NCI-H510A treated with DMSO at 0.1 percent for 48 hours (cell line): ENCODE measurements around the gene SKIC8.

Experiments
- DNase-seq: peaks from one replicate; lab custom pipeline; 2025; lab: John Stamatoyannopoulos, UW

The SKIC8 gene

GRCh38 chr15:78299101-78299930 is at the start of gene SKIC8:
SKIC8 (minus strand) TSS chr15:78299609; CDS start chr15:78295686, 3,923 bp downstream.
- DNase-seq: peak; percentile 84

DNA sequence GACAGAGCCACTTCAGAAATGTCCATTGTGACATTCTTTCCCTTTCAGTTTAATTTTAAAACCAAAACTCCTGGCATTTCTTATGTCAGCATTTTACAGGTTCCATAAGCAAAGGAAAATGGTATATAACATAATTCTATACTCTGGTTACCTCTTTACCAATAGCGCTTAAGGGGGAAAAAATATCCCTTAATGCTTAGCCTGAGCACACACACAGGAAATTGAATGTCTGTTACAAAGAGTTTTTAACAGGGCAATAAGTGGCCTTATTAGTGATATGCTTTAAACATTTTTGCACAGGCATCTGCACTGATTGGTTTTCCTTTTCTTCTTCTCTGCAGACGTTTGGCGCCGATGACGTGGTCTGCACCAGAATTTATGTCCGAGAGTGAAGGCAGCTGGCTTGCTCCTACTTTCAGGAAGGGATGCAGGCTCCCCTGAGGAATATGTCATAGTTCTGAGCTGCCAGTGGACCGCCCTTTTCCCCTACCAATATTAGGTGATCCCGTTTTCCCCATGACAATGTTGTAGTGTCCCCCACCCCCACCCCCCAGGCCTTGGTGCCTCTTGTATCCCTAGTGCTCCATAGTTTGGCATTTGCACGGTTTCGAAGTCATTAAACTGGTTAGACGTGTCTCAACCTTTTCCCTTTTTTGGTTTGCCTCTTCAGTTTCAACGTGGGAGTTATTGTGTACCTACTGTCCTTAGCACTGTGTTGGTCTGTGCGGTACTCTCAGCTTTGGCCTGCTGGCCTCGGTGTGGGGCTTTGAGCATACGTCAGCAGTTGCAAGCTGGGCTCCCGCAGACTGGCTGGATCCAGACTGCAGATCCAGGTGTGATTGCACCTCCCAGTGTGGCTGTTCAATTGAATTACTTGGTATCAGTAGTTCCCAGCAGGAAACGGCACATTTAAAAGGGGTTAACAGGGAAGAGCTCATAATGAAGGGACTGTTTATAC is 48.5 kb upstream of the SKIC8 start:
- DNase-seq: peak; percentile 85

- no peak for DNase-seq
Measured at GRCh38 chr15:78345396-78346125, 46.2 kb upstream of the SKIC8 start.

- no peak for DNase-seq
Measured at GRCh38 chr15:78343276-78344060, 44.1 kb upstream of the SKIC8 start.

DNA sequence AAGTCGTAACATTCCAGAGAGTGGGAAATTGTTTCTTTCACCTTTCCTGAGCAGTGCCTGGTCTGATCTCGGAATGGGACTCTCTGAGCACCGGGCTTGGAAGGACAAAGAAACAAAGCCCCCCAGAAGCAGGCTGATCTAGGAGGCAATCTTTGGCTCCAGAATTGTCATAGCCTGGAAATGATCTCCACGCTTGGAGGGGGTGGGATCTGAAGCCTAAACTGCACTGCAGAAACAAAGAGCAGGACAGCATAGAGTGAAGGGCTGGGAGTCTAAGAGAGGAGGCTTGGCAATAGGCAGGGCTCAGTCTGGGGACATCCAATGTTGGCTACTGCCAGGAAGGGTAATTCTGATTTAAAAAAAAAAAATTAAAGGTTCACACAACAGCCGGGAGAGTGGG is 42.6 kb upstream of the SKIC8 start:
- no peak for DNase-seq

- no peak for DNase-seq
Measured at GRCh38 chr15:78341057-78341987, 41.9 kb upstream of the SKIC8 start.

- DNase-seq: no peak
Measured at GRCh38 chr15:78340231-78341056, 41.0 kb upstream of the SKIC8 start, which contains the start of gene CRABP1. CRABP1 (plus strand) TSS chr15:78340353; CDS start chr15:78340429, 76 bp downstream.

GRCh38 chr15:78339559-78339958 is 40.1 kb upstream of the SKIC8 start:
- DNase-seq: no peak

- DNase-seq: no peak
Measured at GRCh38 chr15:78338781-78339180, 39.4 kb upstream of the SKIC8 start.

DNA sequence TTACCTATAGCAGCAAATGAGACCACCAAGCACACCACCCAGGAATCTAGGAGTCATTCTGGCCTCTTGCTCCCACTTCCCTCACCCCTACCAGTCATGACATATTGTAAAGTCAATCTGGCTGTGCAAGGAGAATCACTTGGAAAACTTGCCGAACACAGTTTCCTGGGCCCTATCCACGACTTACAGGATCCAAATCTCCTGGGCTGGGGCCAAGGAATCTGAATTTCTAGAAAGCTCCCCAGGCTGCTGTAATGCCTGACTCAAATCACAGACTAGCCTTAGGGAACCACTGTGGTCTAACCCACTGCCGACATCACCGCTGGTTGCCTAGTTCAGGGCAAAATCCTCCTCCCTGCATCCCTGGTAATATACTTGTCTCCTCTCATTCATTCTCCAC is 36.6 kb upstream of the SKIC8 start:
- DNase-seq: no peak

DNA sequence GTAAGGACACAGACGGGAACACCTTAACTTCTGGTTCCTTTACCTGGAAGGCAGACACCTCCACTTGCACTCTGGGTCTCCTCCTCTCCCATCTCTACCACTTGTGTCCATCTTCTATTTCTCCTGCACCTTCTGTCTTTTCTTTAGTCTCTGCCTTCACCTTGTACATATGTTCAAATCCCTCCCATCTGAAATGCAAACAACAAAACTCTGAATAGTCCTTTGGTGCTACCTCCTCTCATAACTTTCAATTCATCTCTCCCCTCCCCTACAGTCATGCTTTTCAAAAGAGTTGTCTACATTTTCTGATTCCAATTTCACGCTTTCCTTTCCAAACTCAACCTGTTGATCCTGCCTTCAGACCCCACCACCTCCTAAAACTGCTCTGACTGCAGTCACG is 35.4 kb upstream of the SKIC8 start:
- DNase-seq: no peak

GRCh38 chr15:78329625-78330024 is 30.2 kb upstream of the SKIC8 start:
- no peak for DNase-seq

DNA sequence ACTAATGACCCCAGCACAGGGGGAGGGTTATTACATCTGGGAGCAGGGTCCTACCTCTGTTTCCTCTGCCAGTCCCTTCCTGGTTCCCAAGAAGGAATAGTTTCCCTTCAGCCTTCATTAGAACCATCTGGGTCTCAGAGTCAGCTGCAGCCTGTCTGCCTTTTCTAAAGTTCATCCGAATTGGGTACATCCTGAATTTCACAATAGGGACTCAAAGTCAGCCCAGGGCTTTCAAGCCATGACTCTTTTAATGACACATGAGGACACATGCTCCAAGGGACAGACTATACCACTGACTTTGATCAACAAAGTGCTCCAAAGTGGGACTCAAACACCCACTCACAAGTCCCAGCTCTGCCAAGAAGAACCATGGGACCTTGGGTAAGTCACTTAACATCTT is 28.1 kb upstream of the SKIC8 start:
- DNase-seq: no peak

GRCh38 chr15:78325092-78325843 is 25.9 kb upstream of the SKIC8 start:
- DNase-seq: no peak

DNA sequence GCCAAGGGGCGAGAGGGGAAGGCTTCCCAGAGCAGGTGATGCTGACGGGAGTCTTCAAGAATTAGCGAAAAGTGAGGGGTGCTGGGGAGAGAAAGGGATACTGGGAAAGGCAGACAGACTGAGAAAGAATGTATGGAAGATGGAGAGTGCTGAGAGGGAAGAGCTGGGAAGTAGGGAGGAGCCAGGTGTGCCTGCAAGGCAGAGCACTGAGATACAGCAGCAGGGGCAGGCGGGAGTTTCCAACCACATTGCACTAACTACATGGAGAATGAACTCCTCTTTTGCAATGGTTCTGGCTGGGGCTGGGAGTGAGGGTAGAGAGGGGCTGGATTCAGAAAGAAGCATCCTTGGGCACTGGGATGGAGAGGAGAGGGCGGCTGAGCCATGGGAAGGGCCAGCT is 24.7 kb upstream of the SKIC8 start:
- no peak for DNase-seq

- no peak for DNase-seq
Measured at GRCh38 chr15:78323693-78324092, 24.3 kb upstream of the SKIC8 start.

DNA sequence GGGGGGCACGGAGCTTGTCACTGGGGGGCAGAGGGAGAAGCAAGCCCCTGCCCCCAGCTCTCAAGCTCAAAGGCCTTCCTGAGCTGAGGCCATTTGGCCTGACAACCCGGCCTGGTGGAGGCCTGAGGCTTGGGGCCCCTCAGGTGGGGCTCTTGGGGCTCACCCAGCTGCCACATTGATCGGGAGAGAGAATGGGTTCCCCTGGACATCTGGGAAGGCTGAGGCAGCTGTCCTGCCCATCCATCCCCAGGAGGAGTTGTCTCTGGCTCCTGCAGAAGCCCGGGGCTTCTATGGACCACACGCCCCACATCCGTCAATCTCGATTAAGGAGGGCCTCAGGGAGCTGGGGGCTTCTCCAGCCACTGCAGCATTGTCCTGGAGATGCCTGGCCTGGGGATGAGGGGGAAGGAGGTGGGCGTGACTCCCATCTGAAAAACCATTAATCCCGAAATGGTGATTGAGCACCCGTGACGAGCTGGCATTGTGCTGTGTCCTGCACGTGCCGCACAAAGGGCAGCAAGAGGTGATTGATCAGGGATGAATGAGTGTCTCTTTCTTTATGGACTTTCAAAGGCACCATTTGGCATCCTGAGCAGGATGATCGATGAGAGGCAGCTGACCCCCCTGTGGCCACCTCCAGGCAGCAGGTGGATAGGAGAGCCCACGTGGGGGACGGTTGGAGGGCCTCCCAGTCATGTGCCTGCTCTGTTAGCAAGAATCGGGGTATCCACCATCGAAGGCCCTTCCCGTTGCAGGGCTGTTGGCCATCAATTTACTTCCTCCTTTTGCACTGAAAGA is 23.5 kb upstream of the SKIC8 start:
- no peak for DNase-seq

DNA sequence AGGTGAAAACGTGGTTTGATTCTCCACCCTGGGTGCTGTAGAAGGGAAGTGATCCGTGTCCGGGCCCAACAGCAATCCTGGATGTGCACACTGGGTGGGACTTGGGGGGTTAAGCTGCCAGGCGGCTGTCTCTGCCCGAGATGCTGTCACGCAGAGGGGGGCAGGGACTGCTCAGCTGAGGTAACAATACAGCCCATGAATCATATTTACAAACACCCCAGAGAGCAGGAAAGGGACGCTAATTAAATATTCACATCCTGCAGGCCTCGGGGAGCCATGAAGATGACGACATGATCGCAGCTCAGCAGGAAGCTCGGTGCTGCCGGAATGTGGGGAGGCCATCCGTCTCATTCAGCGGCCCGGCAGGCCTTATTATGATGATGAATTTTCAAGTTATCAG is 22.8 kb upstream of the SKIC8 start:
- no peak for DNase-seq
